Measurements from ENCODE around the gene TCF15.

TCF15 gene

GRCh38 chr20:584971-585301 lies 25.2 kb downstream of the TCF15 start:
- TF ChIP-seq TAF1 (IDR thresholded peaks at IDR 0.05; ENCODE audit: borderline replicate concordance, insufficient read depth, low read length): no peak

- TF ChIP-seq REST (IDR thresholded peaks at IDR 0.05; ENCODE audit: insufficient read depth in 1 of 2, low read depth in 2 of 2, low read length in 2 of 2): no peak
- no peak for TF ChIP-seq POLR2AphosphoS5 (IDR thresholded peaks at IDR 0.05; ENCODE audit: low read depth, low read length)
- no peak for TF ChIP-seq FOXP2 (optimal IDR thresholded peaks at IDR 0.05; ENCODE audit: borderline replicate concordance, extremely low read depth, extremely low read length, insufficient read depth)
- TF ChIP-seq SIN3A (IDR thresholded peaks at IDR 0.05; ENCODE audit: borderline replicate concordance, insufficient read depth, low read length): no peak
- TF ChIP-seq TAF1 (IDR thresholded peaks at IDR 0.05; ENCODE audit: borderline replicate concordance, insufficient read depth, low read length): no peak
Measured at GRCh38 chr20:584161-584970, 25.7 kb downstream of the TCF15 start.

GRCh38 chr20:582204-582603 lies 27.9 kb downstream of the TCF15 start:
- TF ChIP-seq SIN3A (IDR thresholded peaks at IDR 0.05; ENCODE audit: borderline replicate concordance, insufficient read depth, low read length) (no peak), REST (IDR thresholded peaks at IDR 0.05; ENCODE audit: insufficient read depth in 1 of 2, low read depth in 2 of 2, low read length in 2 of 2) (no peak)

GRCh38 chr20:577167-577791 lies 32.8 kb downstream of the TCF15 start:
- TF ChIP-seq REST (IDR thresholded peaks at IDR 0.05; ENCODE audit: insufficient read depth in 1 of 2, low read depth in 2 of 2, low read length in 2 of 2) (no peak), SIN3A (IDR thresholded peaks at IDR 0.05; ENCODE audit: borderline replicate concordance, insufficient read depth, low read length) (no peak), POLR2AphosphoS5 (IDR thresholded peaks at IDR 0.05; ENCODE audit: low read depth, low read length) (no peak), TAF1 (IDR thresholded peaks at IDR 0.05; ENCODE audit: borderline replicate concordance, insufficient read depth, low read length) (no peak), FOXP2 (optimal IDR thresholded peaks at IDR 0.05; ENCODE audit: borderline replicate concordance, extremely low read depth, extremely low read length, insufficient read depth) (no peak)

GRCh38 chr20:576156-576555 lies 34.0 kb downstream of the TCF15 start:
- no peak for TF ChIP-seq SIN3A (IDR thresholded peaks at IDR 0.05; ENCODE audit: borderline replicate concordance, insufficient read depth, low read length)

GRCh38 chr20:575230-575629 lies 34.9 kb downstream of the TCF15 start:
- TF ChIP-seq SIN3A (IDR thresholded peaks at IDR 0.05; ENCODE audit: borderline replicate concordance, insufficient read depth, low read length) (no peak), REST (IDR thresholded peaks at IDR 0.05; ENCODE audit: insufficient read depth in 1 of 2, low read depth in 2 of 2, low read length in 2 of 2) (no peak), FOXP2 (optimal IDR thresholded peaks at IDR 0.05; ENCODE audit: borderline replicate concordance, extremely low read depth, extremely low read length, insufficient read depth) (no peak), POLR2AphosphoS5 (IDR thresholded peaks at IDR 0.05; ENCODE audit: low read depth, low read length) (no peak), TAF1 (IDR thresholded peaks at IDR 0.05; ENCODE audit: borderline replicate concordance, insufficient read depth, low read length) (no peak)

All from PFSK-1 (cell line).